HEK293 (cell line): Measurements from ENCODE around the gene ZNF319.

Experiments
- CTCF ChIP-seq: fragments of 450-650 bp; formaldehyde crosslinking; IDR thresholded peaks from 2 replicates; pipeline ENCODE4 v1.5.1; 2016; ENCODE audit warnings: missing biosample characterization, missing genetic modification characterization
- KLF1 ChIP-seq: fragments of 450-650 bp; formaldehyde crosslinking; IDR thresholded peaks from 2 replicates; pipeline ENCODE4 v1.5.1; 2016; ENCODE audit warnings: missing biosample characterization, missing genetic modification characterization
- OSR2 ChIP-seq: fragments of 450-650 bp; formaldehyde crosslinking; IDR thresholded peaks from 2 replicates; pipeline ENCODE4 v1.5.1; 2016; ENCODE audit warnings: missing biosample characterization, missing genetic modification characterization
- PRDM10 ChIP-seq: fragments of 450-650 bp; formaldehyde crosslinking; IDR thresholded peaks from 2 replicates; pipeline ENCODE4 v1.5.1; 2016; ENCODE audit warnings: missing biosample characterization, missing genetic modification characterization
- SP2 ChIP-seq: fragments of 450-650 bp; formaldehyde crosslinking; IDR thresholded peaks from 2 replicates; pipeline ENCODE4 v1.5.1; 2016; ENCODE audit warnings: missing biosample characterization, missing genetic modification characterization
- TCF7L2 ChIP-seq: IDR thresholded peaks from 2 replicates; pipeline ENCODE4 v1.6.1; 2011; ENCODE audit warnings: low read depth, mild to moderate bottlenecking, inconsistent platforms, low read length, moderate library complexity, borderline replicate concordance
- ZNF121 ChIP-seq: fragments of 450-650 bp; formaldehyde crosslinking; IDR thresholded peaks from 2 replicates; pipeline ENCODE4 v1.5.1; 2016; ENCODE audit warnings: missing biosample characterization, missing genetic modification characterization
- ZNF521 ChIP-seq: fragments of 450-650 bp; formaldehyde crosslinking; IDR thresholded peaks from 2 replicates; pipeline ENCODE4 v1.5.1; 2017; ENCODE audit warnings: missing biosample characterization, mild to moderate bottlenecking, missing genetic modification characterization
- ZNF561 ChIP-seq: fragments of 450-650 bp; IDR thresholded peaks from 2 replicates; pipeline ENCODE4 v1.5.1; 2018; ENCODE audit warnings: missing biosample characterization, missing genetic modification characterization, borderline replicate concordance

GRCh38 chr16:58026705-58027160 lies 26.3 kb upstream of the ZNF319 start:
- no peak for TF ChIP-seq SP2
- TF ChIP-seq CTCF = peak; percentile 75; the same call in 1 of the 2 replicates
- no peak for TF ChIP-seq ZNF121 (tag by site-specific recombination)
- no peak for TF ChIP-seq TCF7L2
- no peak for TF ChIP-seq ZNF521
- TF ChIP-seq ZNF561 (tag by site-specific recombination) = no peak
- no peak for TF ChIP-seq OSR2 (tag by site-specific recombination)
- peak; percentile 78 for TF ChIP-seq KLF1
- TF ChIP-seq PRDM10 = no peak
